Measurements from ENCODE around the gene GPX7.

Gene GPX7

DNA sequence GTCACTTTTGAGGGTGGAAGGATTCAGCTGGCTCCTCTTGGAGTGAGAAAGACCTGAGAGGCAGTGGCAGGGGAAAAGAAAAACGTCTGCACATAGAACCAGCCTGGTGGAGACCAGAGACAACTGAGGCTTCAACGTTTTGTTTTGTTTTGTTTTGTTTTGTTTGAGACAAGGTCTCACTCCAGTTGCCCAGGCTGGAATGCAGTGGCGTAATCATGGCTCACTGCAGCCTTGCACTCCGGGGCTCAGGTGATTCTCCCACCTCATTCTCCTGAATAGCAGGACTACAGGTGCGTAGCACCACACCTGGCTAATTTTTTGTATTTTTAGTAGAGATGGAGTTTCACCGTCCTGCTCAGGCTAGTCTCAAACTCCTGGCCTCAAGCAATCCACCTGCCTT is 43.1 kb downstream of the GPX7 start:
- H3K36me3 Mint-ChIP-seq, result peaks cover 56% of the 10 kb centered on the region
- no peak overlapping the region for H3K4me3 Mint-ChIP-seq
- H3K27me3 Mint-ChIP-seq, result no peaks in the 10 kb centered on the region
- H3K9me3 Mint-ChIP-seq, result peaks cover 5% of the 10 kb centered on the region
- CTCF ChIA-PET, result interaction anchor here (1.2 kb wide), 1 partner anchor 14 kb away, joined by 4 read pairs; no protein-coding TSS in a partner anchor
- peaks cover 31% of the 10 kb centered on the region for H3K4me1 Mint-ChIP-seq
- H3K27ac Mint-ChIP-seq, result no peak overlapping the region
- DNase-seq, result no peak

DNA sequence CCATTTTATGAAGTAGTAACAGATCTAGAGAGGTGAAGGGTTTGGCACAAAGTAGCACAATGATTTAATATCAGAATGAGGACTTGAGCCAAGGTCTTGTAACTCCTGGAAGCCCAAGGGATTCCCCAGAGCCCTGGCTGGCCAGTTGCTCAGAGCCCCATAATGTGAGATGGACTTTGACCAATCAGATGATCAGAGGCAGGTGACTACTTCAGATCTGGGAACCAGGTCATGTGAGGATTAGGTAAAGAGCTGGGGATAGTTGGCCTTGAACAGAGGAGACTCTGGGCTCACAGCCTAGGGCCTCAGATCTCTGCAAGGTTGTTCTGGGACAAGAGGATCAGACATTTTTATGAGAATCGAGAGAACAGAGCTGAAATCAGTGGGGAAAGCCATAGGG is 49.7 kb downstream of the GPX7 start:
- no peaks in the 10 kb centered on the region for H3K9me3 Mint-ChIP-seq
- DNase-seq, result no peak
- peaks cover 2% of the 10 kb centered on the region for H3K4me1 Mint-ChIP-seq
- CTCF ChIA-PET, result no interaction called here
- no peak overlapping the region for H3K4me3 Mint-ChIP-seq
- peaks cover 52% of the 10 kb centered on the region for H3K36me3 Mint-ChIP-seq
- H3K27ac Mint-ChIP-seq, result no peak overlapping the region
- no peaks in the 10 kb centered on the region for H3K27me3 Mint-ChIP-seq

DNA sequence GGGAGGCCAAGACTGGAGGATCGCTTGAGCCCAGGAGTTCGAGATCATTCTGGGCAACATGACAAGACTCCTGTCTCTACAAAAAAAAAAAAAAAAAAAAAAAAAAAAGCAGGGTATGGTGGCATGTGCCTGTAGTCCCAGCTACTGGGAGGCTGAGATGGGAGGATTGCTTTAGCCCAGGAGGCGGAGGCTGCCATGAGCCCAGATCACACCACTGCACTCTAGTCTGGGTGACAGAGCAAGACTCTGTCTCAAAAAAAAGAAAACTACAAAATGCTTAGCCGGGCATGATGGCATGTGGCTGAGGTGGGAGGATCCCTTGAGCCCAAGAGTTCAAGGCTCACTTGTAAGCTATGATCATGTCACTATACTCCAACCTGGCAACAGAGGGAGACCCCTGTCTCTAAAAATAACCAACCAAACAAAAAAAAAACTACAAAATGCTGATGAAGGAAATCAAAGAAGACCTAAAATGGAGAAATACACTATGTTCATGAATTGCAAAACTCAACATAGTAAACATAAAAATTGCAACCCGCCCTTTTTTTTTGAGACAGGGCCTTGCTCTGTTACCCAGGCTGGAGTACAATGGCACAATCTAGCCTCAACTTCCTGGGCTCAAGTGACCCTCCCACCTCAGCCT is 51.2 kb downstream of the GPX7 start:
- no peak for DNase-seq
- H3K4me1 Mint-ChIP-seq, result peaks cover 6% of the 10 kb centered on the region
- H3K27ac Mint-ChIP-seq, result no peak overlapping the region
- no peaks in the 10 kb centered on the region for H3K27me3 Mint-ChIP-seq
- H3K9me3 Mint-ChIP-seq, result no peaks in the 10 kb centered on the region
- H3K4me3 Mint-ChIP-seq, result no peak overlapping the region
- CTCF ChIA-PET, result no interaction called here
- H3K36me3 Mint-ChIP-seq, result peaks cover 51% of the 10 kb centered on the region

DNA sequence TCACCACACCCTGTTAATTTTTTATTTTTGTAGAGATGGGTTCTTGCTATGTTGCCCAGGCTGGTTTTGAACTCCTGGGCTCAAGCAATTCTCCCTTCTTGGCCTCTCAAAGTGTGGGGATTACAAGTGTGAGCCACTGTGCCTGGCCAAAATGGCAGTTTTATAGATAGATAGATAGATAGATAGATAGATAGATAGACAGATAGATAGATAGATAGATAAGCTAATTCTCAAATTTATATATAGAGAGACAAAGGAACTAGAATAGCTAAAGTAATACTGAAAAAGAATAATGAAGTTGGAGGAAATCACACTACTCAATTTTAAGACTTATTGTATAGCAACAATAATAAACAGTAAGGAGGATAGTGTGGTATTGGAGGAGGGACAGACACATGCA is 51.9 kb downstream of the GPX7 start:
- Mint-ChIP-seq H3K27me3 (no peaks in the 10 kb centered on the region), H3K36me3 (peaks cover 50% of the 10 kb centered on the region), H3K4me1 (peaks cover 11% of the 10 kb centered on the region), H3K9me3 (no peaks in the 10 kb centered on the region), H3K27ac (no peak overlapping the region), H3K4me3 (no peak overlapping the region)
- DNase-seq, result no peak
- CTCF ChIA-PET, result no interaction called here

DNA sequence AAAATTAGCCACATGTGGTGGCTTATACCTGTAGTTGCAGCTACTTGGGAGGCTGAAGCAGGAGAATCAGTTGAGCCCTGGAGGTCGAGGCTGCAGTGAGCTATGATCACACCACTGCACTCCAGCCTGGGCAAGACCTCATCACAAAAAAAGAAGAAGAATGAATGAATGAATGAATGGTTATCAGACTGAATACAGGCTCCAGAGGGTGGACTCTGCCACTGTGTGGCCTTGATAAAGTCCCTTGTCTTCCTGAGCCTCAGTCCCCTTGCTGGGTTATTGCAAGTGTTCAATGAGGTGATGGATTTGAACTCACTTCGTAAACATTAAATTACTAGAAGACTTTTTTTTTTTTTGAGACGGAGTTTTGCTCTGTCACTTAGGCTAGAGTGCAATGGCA is 55.5 kb downstream of the GPX7 start:
- H3K36me3 Mint-ChIP-seq, result peaks cover 45% of the 10 kb centered on the region
- no peak for DNase-seq
- no peak overlapping the region for H3K4me3 Mint-ChIP-seq
- H3K27me3 Mint-ChIP-seq, result no peaks in the 10 kb centered on the region
- H3K27ac Mint-ChIP-seq, result no peak overlapping the region
- H3K4me1 Mint-ChIP-seq, result peaks cover 21% of the 10 kb centered on the region
- H3K9me3 Mint-ChIP-seq, result no peaks in the 10 kb centered on the region
- CTCF ChIA-PET, result interaction anchor here (0.6 to 1.3 kb wide), 3 partner anchors 9 to 290 kb away, joined by 3 to 4 read pairs (median 4); no protein-coding TSS in a partner anchor

Data from activated naive CD4-positive, alpha-beta T cell treated with anti-CD3 and anti-CD28 coated beads, Interleukin-2, amount 10 ng/mL, durations not matched to agents 7 days and 5 days (primary cell).